Measurements from ENCODE around the gene TRNP1.

The TRNP1 gene

GRCh38 chr1:27049607-27050006 lies 56.1 kb downstream of the TRNP1 start:
- no peak overlapping the region for H3K4me3 ChIP-seq (ENCODE audit: low read depth, low read length)
- TF ChIP-seq CTCF (IDR thresholded peaks at IDR 0.05; ENCODE audit: low read depth, low read length) (no peak), MYC (IDR thresholded peaks at IDR 0.05; ENCODE audit: low read depth, low read length) (peak; percentile 92), MAX (IDR thresholded peaks at IDR 0.05; ENCODE audit: low read depth, low read length) (peak; percentile 93), POLR2A (IDR thresholded peaks at IDR 0.05; ENCODE audit: extremely low read depth, insufficient read length) (no peak)
- DNase-seq (ENCODE audit: low read depth): peak; percentile 76

Measured in NB4 (cell line).